DOHH2 (cell line): Measurements from ENCODE around the gene VAMP4.

ENCODE experiments used
- H3F3A ChIP-seq: fragments of 200-600 bp; sonication (generic), shearing (Covaris generic); 2 replicates; pipeline ENCODE4 v1.6.0; 2016; ENCODE audit warnings: antibody characterized with exemption, mild to moderate bottlenecking; ENCODE audit not compliant: control insufficient read depth, insufficient read depth
- H3K27ac ChIP-seq: fragments of 200-600 bp; sonication (generic); 2 replicates; pipeline ENCODE4 v1.5.1; 2014; ENCODE audit warnings: low read depth, mild to moderate bottlenecking, low read length, moderate library complexity
- H3K27me3 ChIP-seq: fragments of 200-600 bp; sonication (generic); 2 replicates; pipeline ENCODE4 v1.6.1; 2014; ENCODE audit warnings: mild to moderate bottlenecking, low read length, mixed read lengths; ENCODE audit not compliant: control insufficient read depth
- H3K36me3 ChIP-seq: fragments of 200-600 bp; sonication (generic); 2 replicates; pipeline ENCODE4 v1.6.1; 2014; ENCODE audit warnings: mild to moderate bottlenecking, low read length, moderate library complexity, mixed read lengths; ENCODE audit not compliant: control insufficient read depth
- H3K4me1 ChIP-seq: fragments of 200-600 bp; sonication (generic); 2 replicates; pipeline ENCODE4 v1.6.1; 2014; ENCODE audit warnings: mild to moderate bottlenecking, low read length, mixed read lengths; ENCODE audit not compliant: control insufficient read depth
- H3K4me2 ChIP-seq: fragments of 200-600 bp; sonication (generic); 2 replicates; pipeline ENCODE4 v1.6.0; 2014; ENCODE audit warnings: mild to moderate bottlenecking, low read length, moderate library complexity
- H3K4me3 ChIP-seq: fragments of 200-600 bp; sonication (generic); 2 replicates; pipeline ENCODE4 v1.5.1; 2014; ENCODE audit warnings: mild to moderate bottlenecking, low read length, mixed read lengths
- H3K79me2 ChIP-seq: fragments of 200-600 bp; sonication (generic); 2 replicates; pipeline ENCODE4 v1.6.1; 2014; ENCODE audit warnings: mild to moderate bottlenecking, low read length, mixed read lengths; ENCODE audit not compliant: control insufficient read depth
- H3K9me2 ChIP-seq: fragments of 200-600 bp; sonication (generic); replicated peaks from 2 replicates; pipeline ENCODE4 v1.6.1; 2014; ENCODE audit warnings: mild to moderate bottlenecking, low read length, mixed read lengths; ENCODE audit not compliant: control insufficient read depth
- H3K9me3 ChIP-seq: fragments of 200-600 bp; sonication (generic); 2 replicates; pipeline ENCODE4 v1.6.1; 2014; ENCODE audit warnings: antibody characterized with exemption, low read length, mixed read lengths; ENCODE audit not compliant: control insufficient read depth, insufficient read depth
- H4K20me1 ChIP-seq: fragments of 200-600 bp; sonication (generic); 2 replicates; pipeline ENCODE4 v1.6.0; 2014; ENCODE audit warnings: low read depth, mild to moderate bottlenecking, antibody characterized with exemption, low read length, moderate library complexity; ENCODE audit not compliant: control insufficient read depth, insufficient read depth
- EZH2phosphoT487 ChIP-seq: fragments of 200-600 bp; sonication (generic); IDR thresholded peaks from 2 replicates; pipeline ENCODE4 v1.6.1; 2017; ENCODE audit warnings: borderline replicate concordance, mild to moderate bottlenecking, antibody characterized with exemption, low read length, moderate library complexity, mixed read lengths
- TF ChIP-seq, protein P1 (sequence below): fragments of 200-600 bp; sonication (generic); IDR thresholded peaks from one replicate; pipeline ENCODE4 v1.5.1; 2014; ENCODE audit warnings: antibody characterized with exemption, mild to moderate bottlenecking, low read depth, low read length; ENCODE audit not compliant: poor library complexity, severe bottlenecking

The VAMP4 gene

DNA sequence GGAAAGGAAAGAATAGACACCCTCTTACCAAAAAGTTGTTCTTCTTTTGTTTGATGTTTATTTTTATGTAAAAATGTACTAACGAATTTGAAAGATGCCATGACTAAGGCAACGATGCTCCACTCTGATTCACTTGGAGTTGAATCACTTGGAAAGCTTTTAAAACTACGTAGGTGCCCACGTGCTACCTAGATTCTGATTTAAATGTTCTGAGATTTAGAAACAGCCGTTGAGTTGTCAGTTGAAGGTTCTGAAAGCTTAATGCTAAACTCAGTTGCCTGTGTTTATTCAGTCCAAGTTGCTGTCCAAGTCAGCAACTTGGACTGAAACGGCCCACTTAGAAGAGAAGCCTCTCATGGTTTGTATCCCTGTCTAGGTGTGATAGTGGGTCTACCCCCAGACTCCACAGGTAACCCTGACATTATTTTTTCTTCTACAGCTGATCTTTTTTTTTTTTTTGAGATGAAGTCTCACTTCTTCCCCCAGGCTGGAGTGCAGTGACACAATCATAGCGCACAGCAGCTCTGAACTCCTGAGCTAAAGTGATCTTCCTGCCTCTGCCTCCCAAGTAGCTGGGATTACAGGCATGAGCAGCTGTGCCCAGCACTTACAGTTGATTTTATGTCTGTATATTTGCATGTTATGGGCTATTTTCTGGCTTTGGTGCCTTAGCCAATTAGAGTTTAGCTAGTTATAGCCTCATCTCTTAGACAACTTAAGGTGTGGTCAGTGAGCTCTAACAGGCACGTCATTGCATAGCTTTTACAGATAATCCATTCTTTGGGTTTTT is 1.4 kb upstream of the VAMP4 start:
- TF ChIP-seq, protein P1, sequence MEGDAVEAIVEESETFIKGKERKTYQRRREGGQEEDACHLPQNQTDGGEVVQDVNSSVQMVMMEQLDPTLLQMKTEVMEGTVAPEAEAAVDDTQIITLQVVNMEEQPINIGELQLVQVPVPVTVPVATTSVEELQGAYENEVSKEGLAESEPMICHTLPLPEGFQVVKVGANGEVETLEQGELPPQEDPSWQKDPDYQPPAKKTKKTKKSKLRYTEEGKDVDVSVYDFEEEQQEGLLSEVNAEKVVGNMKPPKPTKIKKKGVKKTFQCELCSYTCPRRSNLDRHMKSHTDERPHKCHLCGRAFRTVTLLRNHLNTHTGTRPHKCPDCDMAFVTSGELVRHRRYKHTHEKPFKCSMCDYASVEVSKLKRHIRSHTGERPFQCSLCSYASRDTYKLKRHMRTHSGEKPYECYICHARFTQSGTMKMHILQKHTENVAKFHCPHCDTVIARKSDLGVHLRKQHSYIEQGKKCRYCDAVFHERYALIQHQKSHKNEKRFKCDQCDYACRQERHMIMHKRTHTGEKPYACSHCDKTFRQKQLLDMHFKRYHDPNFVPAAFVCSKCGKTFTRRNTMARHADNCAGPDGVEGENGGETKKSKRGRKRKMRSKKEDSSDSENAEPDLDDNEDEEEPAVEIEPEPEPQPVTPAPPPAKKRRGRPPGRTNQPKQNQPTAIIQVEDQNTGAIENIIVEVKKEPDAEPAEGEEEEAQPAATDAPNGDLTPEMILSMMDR = no peak
- no peak for TF ChIP-seq EZH2phosphoT487
- Histone ChIP-seq H3K4me1 (peaks cover 32% of the 10 kb centered on the region), H3K9me3 (no peaks in the 10 kb centered on the region), H3K27ac (no peak overlapping the region), H3K9me2 (no peaks in the 10 kb centered on the region), H3K4me3 (peak overlapping the region; percentile 91), H3K79me2 (peaks cover 24% of the 10 kb centered on the region), H3K36me3 (peaks cover 2% of the 10 kb centered on the region; the same call in 1 of the 2 replicates), H3K27me3 (no peaks in the 10 kb centered on the region), H4K20me1 (no peaks in the 10 kb centered on the region), H3F3A (peaks cover 2% of the 10 kb centered on the region; the same call in 1 of the 2 replicates), H3K4me2 (peak overlapping the region; percentile 66)

DNA sequence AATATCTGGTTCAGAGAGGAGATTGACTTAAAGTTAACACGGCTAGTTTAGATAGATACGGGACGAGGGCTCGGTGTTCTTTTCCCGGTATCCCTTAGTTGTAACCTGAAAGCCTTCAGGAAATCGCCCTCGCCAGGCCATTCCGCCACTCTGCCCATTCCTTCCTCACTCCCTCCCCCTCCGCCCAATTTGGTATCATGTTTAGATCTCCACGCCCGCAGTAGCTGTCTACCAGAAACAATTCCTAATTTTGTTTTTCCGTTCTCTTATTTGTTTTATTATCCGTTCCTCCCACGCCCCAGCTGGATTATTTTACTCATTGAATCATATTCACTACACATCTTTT is 685 bp upstream of the VAMP4 start:
- H3K9me2 ChIP-seq = no peaks in the 10 kb centered on the region
- no peaks in the 10 kb centered on the region for H4K20me1 ChIP-seq
- no peaks in the 10 kb centered on the region for H3K27me3 ChIP-seq

DNA sequence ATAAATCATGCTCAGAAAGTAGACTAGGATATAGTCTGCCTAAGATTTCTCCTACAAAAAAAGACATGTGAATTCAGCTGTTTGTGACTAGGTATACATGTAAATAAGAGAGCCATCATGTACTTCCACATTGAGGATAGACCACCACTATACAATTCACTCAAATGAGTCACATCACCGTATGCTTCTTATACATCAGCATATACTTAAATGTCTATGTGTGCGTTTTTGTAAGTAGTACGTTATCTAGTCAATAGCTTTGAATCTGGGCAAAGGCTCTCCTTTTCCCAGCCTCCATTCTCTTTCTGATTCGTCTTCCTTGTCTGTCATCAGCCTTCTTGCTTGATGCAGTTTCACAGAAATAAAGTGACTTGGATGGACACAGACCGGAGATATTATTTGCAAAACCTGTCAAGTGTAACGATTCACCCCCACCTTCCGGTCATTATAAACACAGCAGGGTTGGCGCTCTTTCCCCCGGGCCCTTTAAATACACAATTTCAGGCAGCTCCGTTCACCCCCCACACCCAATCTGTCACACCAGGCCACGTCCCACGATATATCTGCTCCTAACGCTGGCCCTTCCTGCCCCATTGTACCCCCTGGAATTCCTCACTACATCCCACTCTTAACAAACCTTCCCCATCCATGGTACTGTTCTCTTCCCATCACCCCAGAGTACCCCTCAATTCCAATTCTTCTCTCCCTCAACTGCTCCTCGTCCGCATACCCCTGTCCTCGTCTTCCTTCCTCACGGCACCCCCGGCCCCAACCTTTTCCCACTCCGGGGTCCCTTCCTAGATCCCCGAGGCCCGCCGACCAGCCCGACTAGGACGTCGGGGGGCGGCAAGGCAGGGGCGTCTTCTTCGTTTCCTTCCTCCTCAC is 636 bp downstream of the VAMP4 start:
- H3K9me2 ChIP-seq = no peaks in the 10 kb centered on the region
- H3K4me2 ChIP-seq = peak overlapping the region; percentile 66
- no peaks in the 10 kb centered on the region for H3K9me3 ChIP-seq
- peaks cover 24% of the 10 kb centered on the region for H3K79me2 ChIP-seq
- TF ChIP-seq, protein P1 = peak; percentile 19
- TF ChIP-seq EZH2phosphoT487 = no peak
- no peaks in the 10 kb centered on the region for H3K27me3 ChIP-seq
- H4K20me1 ChIP-seq = no peaks in the 10 kb centered on the region
- peaks cover 32% of the 10 kb centered on the region for H3K4me1 ChIP-seq
- peaks cover 2% of the 10 kb centered on the region; the same call in 1 of the 2 replicates for H3F3A ChIP-seq
- peaks cover 18% of the 10 kb centered on the region; the same call in 1 of the 2 replicates for H3K36me3 ChIP-seq
- H3K27ac ChIP-seq = peak overlapping the region; percentile 80
- peak overlapping the region; percentile 91 for H3K4me3 ChIP-seq

More for the DNA sequence above, 685 bp upstream of the VAMP4 start:
- H3K36me3 ChIP-seq = peaks cover 7% of the 10 kb centered on the region; the same call in 1 of the 2 replicates
- peaks cover 32% of the 10 kb centered on the region for H3K4me1 ChIP-seq
- H3K9me3 ChIP-seq = no peaks in the 10 kb centered on the region
- peaks cover 24% of the 10 kb centered on the region for H3K79me2 ChIP-seq
- H3K27ac ChIP-seq = peak overlapping the region; percentile 80
- peak overlapping the region; percentile 66 for H3K4me2 ChIP-seq
- H3K4me3 ChIP-seq = peak overlapping the region; percentile 91
- TF ChIP-seq, protein P1 = no peak
- no peak for TF ChIP-seq EZH2phosphoT487
- peaks cover 2% of the 10 kb centered on the region; the same call in 1 of the 2 replicates for H3F3A ChIP-seq
